ENCODE measurements around the gene LSAMP. TPM values are rescaled to one million over a fixed set of nuclear protein-coding genes. Genes with fewer than 3 reads are reported as not detected.

LSAMP gene
- total RNA-seq, 1 donor = 3.3 TPM

GRCh38 chr3:116056280-116056679 is 389.0 kb downstream of the LSAMP start:
- no peak overlapping the region for H3K4me3 ChIP-seq (ENCODE audit: insufficient read depth, low read length)
- H3K4me2 ChIP-seq (ENCODE audit: insufficient read depth, low read length) = no peak overlapping the region
- H3K36me3 ChIP-seq (ENCODE audit: insufficient read depth, low read length) = no peaks in the 10 kb centered on the region
- no peaks in the 10 kb centered on the region for H4K20me1 ChIP-seq (ENCODE audit: insufficient read depth, low read length)
- H3K27me3 ChIP-seq (ENCODE audit: insufficient read depth, low read length) = no peaks in the 10 kb centered on the region
- no peaks in the 10 kb centered on the region for H3K79me2 ChIP-seq (ENCODE audit: insufficient read depth, low read length)
- H3K27ac ChIP-seq (ENCODE audit: low read depth, low read length) = no peak overlapping the region
- DNase-seq (ENCODE audit: insufficient read length, low spot score, missing footprints) = no peak
- H2AFZ ChIP-seq (ENCODE audit: low read length) = no peak overlapping the region
- TF ChIP-seq CTCF (IDR thresholded peaks at IDR 0.05; ENCODE audit: extremely low read depth, low read depth, low read length) = no peak
- no peaks in the 10 kb centered on the region for H3K4me1 ChIP-seq (ENCODE audit: insufficient read depth, low read length)
- no peaks in the 10 kb centered on the region for H3K9me3 ChIP-seq (ENCODE audit: low read depth, low read length)

GRCh38 chr3:116053017-116053416 is 392.3 kb downstream of the LSAMP start:
- no peak overlapping the region for H3K4me3 ChIP-seq (ENCODE audit: insufficient read depth, low read length)
- no peak overlapping the region for H3K27ac ChIP-seq (ENCODE audit: low read depth, low read length)
- H3K4me1 ChIP-seq (ENCODE audit: insufficient read depth, low read length) = no peaks in the 10 kb centered on the region
- H3K4me2 ChIP-seq (ENCODE audit: insufficient read depth, low read length) = no peak overlapping the region
- H3K27me3 ChIP-seq (ENCODE audit: insufficient read depth, low read length) = no peaks in the 10 kb centered on the region
- H2AFZ ChIP-seq (ENCODE audit: low read length) = no peak overlapping the region
- H3K9me3 ChIP-seq (ENCODE audit: low read depth, low read length) = no peaks in the 10 kb centered on the region
- H3K79me2 ChIP-seq (ENCODE audit: insufficient read depth, low read length) = no peaks in the 10 kb centered on the region
- H4K20me1 ChIP-seq (ENCODE audit: insufficient read depth, low read length) = no peaks in the 10 kb centered on the region
- no peaks in the 10 kb centered on the region for H3K36me3 ChIP-seq (ENCODE audit: insufficient read depth, low read length)
- TF ChIP-seq CTCF (IDR thresholded peaks at IDR 0.05; ENCODE audit: extremely low read depth, low read depth, low read length) = no peak
- no peak for DNase-seq (ENCODE audit: insufficient read length, low spot score, missing footprints)

GRCh38 chr3:116052602-116053001 is 392.7 kb downstream of the LSAMP start:
- Histone ChIP-seq H2AFZ (ENCODE audit: low read length) (no peak overlapping the region), H3K27ac (ENCODE audit: low read depth, low read length) (no peak overlapping the region), H3K4me1 (ENCODE audit: insufficient read depth, low read length) (no peaks in the 10 kb centered on the region), H3K36me3 (ENCODE audit: insufficient read depth, low read length) (no peaks in the 10 kb centered on the region), H3K27me3 (ENCODE audit: insufficient read depth, low read length) (no peaks in the 10 kb centered on the region), H3K79me2 (ENCODE audit: insufficient read depth, low read length) (no peaks in the 10 kb centered on the region), H3K4me2 (ENCODE audit: insufficient read depth, low read length) (no peak overlapping the region), H4K20me1 (ENCODE audit: insufficient read depth, low read length) (no peaks in the 10 kb centered on the region), H3K9me3 (ENCODE audit: low read depth, low read length) (no peaks in the 10 kb centered on the region), H3K4me3 (ENCODE audit: insufficient read depth, low read length) (no peak overlapping the region)
- DNase-seq (ENCODE audit: insufficient read length, low spot score, missing footprints) = no peak
- TF ChIP-seq CTCF (IDR thresholded peaks at IDR 0.05; ENCODE audit: extremely low read depth, low read depth, low read length) = no peak

GRCh38 chr3:116051586-116051985 is 393.7 kb downstream of the LSAMP start:
- Histone ChIP-seq H3K9me3 (ENCODE audit: low read depth, low read length) (no peaks in the 10 kb centered on the region), H3K79me2 (ENCODE audit: insufficient read depth, low read length) (no peaks in the 10 kb centered on the region), H4K20me1 (ENCODE audit: insufficient read depth, low read length) (no peaks in the 10 kb centered on the region), H3K4me3 (ENCODE audit: insufficient read depth, low read length) (no peak overlapping the region), H3K4me2 (ENCODE audit: insufficient read depth, low read length) (no peak overlapping the region), H3K36me3 (ENCODE audit: insufficient read depth, low read length) (no peaks in the 10 kb centered on the region), H3K4me1 (ENCODE audit: insufficient read depth, low read length) (no peaks in the 10 kb centered on the region), H3K27ac (ENCODE audit: low read depth, low read length) (no peak overlapping the region), H2AFZ (ENCODE audit: low read length) (no peak overlapping the region), H3K27me3 (ENCODE audit: insufficient read depth, low read length) (no peaks in the 10 kb centered on the region)
- no peak for DNase-seq (ENCODE audit: insufficient read length, low spot score, missing footprints)
- no peak for TF ChIP-seq CTCF (IDR thresholded peaks at IDR 0.05; ENCODE audit: extremely low read depth, low read depth, low read length)

Data from osteoblast (primary cell).